ENCODE results near the gene DSN1.

- no peak for TF ChIP-seq CTCF (IDR thresholded peaks at IDR 0.05; ENCODE audit: low read length)
- TF ChIP-seq EZH2 (IDR thresholded peaks at IDR 0.05; ENCODE audit: borderline replicate concordance, low read length), result no peak
Measured at GRCh38 chr20:36784116-36784515, 10.6 kb upstream of the DSN1 start.

All from OCI-LY1 (cell line).